Neural progenitor cell (in vitro differentiated cells): Measurements from ENCODE around the gene ODAD2.

Source experiments
- EZH2 ChIP-seq: fragments of 200-600 bp; sonication (generic); IDR thresholded peaks from 2 replicates; pipeline ENCODE4 v1.6.1; 2017; ENCODE audit warnings: antibody characterized with exemption, mild to moderate bottlenecking, moderate library complexity
- EZH2phosphoT487 ChIP-seq: fragments of 200-600 bp; sonication (generic); IDR thresholded peaks from 2 replicates; pipeline ENCODE4 v1.6.1; 2017; ENCODE audit warnings: antibody characterized with exemption
- TF ChIP-seq, protein P1 (sequence below): fragments of 200-600 bp; sonication (generic); IDR thresholded peaks from 2 replicates; pipeline ENCODE4 v1.5.1; 2017; ENCODE audit warnings: antibody characterized with exemption, mild to moderate bottlenecking

DNA sequence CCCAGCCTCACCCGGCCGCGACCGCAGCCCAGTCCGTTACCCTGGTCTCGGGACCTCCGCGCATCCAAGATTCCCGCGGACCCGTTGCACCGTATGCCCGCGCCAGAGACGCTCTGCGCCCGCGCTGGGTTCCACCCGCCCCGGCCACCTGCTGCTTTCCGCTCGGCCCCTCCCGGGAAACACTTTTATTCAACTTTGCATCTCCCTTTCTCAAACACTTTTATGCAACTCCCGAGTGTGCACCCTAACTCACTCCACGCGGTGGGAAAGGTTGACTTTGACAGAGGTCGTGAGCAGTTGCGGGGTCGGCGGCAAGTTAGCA, at the start of gene ODAD2:
- TF ChIP-seq, protein P1, sequence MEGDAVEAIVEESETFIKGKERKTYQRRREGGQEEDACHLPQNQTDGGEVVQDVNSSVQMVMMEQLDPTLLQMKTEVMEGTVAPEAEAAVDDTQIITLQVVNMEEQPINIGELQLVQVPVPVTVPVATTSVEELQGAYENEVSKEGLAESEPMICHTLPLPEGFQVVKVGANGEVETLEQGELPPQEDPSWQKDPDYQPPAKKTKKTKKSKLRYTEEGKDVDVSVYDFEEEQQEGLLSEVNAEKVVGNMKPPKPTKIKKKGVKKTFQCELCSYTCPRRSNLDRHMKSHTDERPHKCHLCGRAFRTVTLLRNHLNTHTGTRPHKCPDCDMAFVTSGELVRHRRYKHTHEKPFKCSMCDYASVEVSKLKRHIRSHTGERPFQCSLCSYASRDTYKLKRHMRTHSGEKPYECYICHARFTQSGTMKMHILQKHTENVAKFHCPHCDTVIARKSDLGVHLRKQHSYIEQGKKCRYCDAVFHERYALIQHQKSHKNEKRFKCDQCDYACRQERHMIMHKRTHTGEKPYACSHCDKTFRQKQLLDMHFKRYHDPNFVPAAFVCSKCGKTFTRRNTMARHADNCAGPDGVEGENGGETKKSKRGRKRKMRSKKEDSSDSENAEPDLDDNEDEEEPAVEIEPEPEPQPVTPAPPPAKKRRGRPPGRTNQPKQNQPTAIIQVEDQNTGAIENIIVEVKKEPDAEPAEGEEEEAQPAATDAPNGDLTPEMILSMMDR = no peak
- TF ChIP-seq EZH2 (no peak), EZH2phosphoT487 (no peak)
